ENCODE measurements around the gene HNRNPA1.
"Not testable (repeated sequence)": the region's sequence is repeated elsewhere in the genome, so short reads cannot be mapped to it uniquely, and the experiment has no call there.

Gene HNRNPA1

GRCh38 chr12:54272214-54272613, 8.3 kb upstream of the HNRNPA1 start:
- no peak overlapping the region for H3K4me3 ChIP-seq (ENCODE audit: low read depth, low read length)
- TF ChIP-seq CTCF (IDR thresholded peaks at IDR 0.05; ENCODE audit: low read depth, low read length, missing control alignments) = no peak
- DNase-seq (ENCODE audit: low read depth) = no peak
- in situ Hi-C loops (cut with HindIII; ENCODE audit: low sequenced_read_pairs) = no loop called here

DNA sequence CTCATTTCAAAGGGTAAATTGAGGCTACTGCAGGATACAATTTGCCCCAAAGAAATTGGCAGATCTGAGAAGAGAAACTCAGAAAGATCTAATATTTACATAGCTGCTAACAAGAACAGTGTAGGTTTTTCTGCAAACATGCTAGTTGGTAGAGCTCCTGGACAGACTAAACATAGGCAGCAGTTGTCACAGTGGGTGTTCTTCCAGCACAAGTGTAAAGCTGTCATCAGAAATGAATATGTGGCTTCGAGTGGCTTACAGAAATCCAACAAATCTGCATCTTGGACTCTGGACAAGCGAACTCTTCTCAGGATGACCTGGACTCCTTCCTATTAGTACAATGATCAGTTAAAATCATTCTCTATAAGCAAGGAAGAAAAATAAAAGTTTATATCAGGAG, 6.5 kb upstream of the HNRNPA1 start:
- no peak for DNase-seq (ENCODE audit: low read depth)
- H3K4me3 ChIP-seq (ENCODE audit: low read depth, low read length) = no peak overlapping the region
- no peak for TF ChIP-seq CTCF (IDR thresholded peaks at IDR 0.05; ENCODE audit: low read depth, low read length, missing control alignments)
- in situ Hi-C loops (cut with HindIII; ENCODE audit: low sequenced_read_pairs) = no loop called here

GRCh38 chr12:54276368-54276767, 4.2 kb upstream of the HNRNPA1 start:
- H3K4me3 ChIP-seq (ENCODE audit: low read depth, low read length) = no peak overlapping the region
- no peak for DNase-seq (ENCODE audit: low read depth)
- no peak for TF ChIP-seq CTCF (IDR thresholded peaks at IDR 0.05; ENCODE audit: low read depth, low read length, missing control alignments)
- in situ Hi-C loops (cut with HindIII; ENCODE audit: low sequenced_read_pairs) = no loop called here

GRCh38 chr12:54277823-54278276, 2.7 kb upstream of the HNRNPA1 start:
- DNase-seq (ENCODE audit: low read depth) = no peak
- peak overlapping the region; percentile 95 for H3K4me3 ChIP-seq (ENCODE audit: low read depth, low read length)
- no peak for TF ChIP-seq CTCF (IDR thresholded peaks at IDR 0.05; ENCODE audit: low read depth, low read length, missing control alignments)
- in situ Hi-C loops (cut with HindIII; ENCODE audit: low sequenced_read_pairs) = no loop called here

- DNase-seq (ENCODE audit: low read depth) = no peak
- in situ Hi-C loops (cut with HindIII; ENCODE audit: low sequenced_read_pairs) = no loop called here
- TF ChIP-seq CTCF (IDR thresholded peaks at IDR 0.05; ENCODE audit: low read depth, low read length, missing control alignments) = no peak
Measured at GRCh38 chr12:54279227-54279631, 1.3 kb upstream of the HNRNPA1 start.

DNA sequence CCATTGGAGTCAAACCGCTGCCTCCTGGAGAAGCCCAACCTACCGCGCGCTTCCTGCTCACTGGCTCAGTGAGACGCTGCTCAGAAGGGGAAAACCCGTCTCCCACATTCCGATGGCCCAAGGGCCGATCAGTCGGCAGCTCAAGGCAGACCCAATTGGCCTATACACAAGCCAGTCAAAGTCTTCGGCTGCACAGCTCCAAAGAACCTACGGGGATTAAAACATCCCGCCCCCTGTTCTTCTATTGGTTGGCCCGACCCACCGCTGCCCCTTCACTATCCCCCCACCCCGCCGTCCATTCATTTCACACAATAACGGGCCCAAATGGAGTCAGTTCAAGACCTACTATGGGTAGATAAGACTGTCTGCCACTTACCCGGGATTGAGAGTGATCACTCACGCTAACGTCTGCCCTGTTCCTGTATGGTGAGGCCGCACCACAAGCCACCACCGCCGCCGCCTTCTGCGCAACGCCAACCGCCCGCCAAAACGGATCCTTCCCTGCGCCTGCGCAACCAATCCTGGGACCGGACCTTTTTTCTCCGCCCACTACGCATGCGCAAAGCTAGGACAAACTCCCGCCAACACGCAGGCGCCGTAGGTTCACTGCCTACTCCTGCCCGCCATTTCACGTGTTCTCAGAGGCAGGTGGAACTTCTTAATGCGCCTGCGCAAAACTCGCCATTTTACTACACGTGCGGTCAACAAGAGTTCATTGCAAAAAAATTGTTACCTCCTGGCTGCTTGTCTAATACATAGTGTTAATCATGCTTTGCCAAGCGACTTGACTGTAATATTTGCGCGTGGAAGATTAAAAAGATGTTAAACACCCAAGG, 676 bp upstream of the HNRNPA1 start, which contains the start of gene CBX5:
Gene CBX5 (minus strand): TSS at position 491 of the 836 bp plus-strand sequence. CDS start 22,472 bp downstream, outside the sequence.
- no peak for TF ChIP-seq CTCF (IDR thresholded peaks at IDR 0.05; ENCODE audit: low read depth, low read length, missing control alignments)
- DNase-seq (ENCODE audit: low read depth) = peak; percentile 100
- in situ Hi-C loops (cut with HindIII; ENCODE audit: low sequenced_read_pairs) = no loop called here

More at GRCh38 chr12:54279227-54279631, 1.3 kb upstream of the HNRNPA1 start:
- peak overlapping the region; percentile 95 for H3K4me3 ChIP-seq (ENCODE audit: low read depth, low read length)

GRCh38 chr12:54281261-54281638, 724 bp downstream of the HNRNPA1 start:
- peak overlapping the region; percentile 95 for H3K4me3 ChIP-seq (ENCODE audit: low read depth, low read length)
- in situ Hi-C loops (cut with HindIII; ENCODE audit: low sequenced_read_pairs); DNase-seq (ENCODE audit: low read depth): not testable (repeated sequence)

More for the DNA sequence above, 676 bp upstream of the HNRNPA1 start, which contains the start of gene CBX5:
- H3K4me3 ChIP-seq (ENCODE audit: low read depth, low read length) = peak within 1 kb of the TSS; percentile 95

GRCh38 chr12:54281694-54282093, 1.2 kb downstream of the HNRNPA1 start:
- in situ Hi-C loops (cut with HindIII; ENCODE audit: low sequenced_read_pairs); DNase-seq (ENCODE audit: low read depth): not testable (repeated sequence)
- H3K4me3 ChIP-seq (ENCODE audit: low read depth, low read length) = peak overlapping the region; percentile 95

Data from astrocyte of the cerebellum (primary cell).